Esophagus muscularis mucosa (tissue), 4 donors: Measurements from ENCODE around the gene UCN2. TPM values are rescaled to one million over a fixed set of nuclear protein-coding genes. Genes with fewer than 3 reads are reported as not detected.
"Not testable (repeated sequence)": the region's sequence is repeated elsewhere in the genome, so short reads cannot be mapped to it uniquely, and the experiment has no call there.

Source experiments
- DNase-seq: peaks from one replicate; pipeline ENCODE4 v3.0.0-alpha.2; 2017; ENCODE audit errors: extremely low spot score
- H3K27ac ChIP-seq, 4 donors: fragments of 200-600 bp; sonication (generic); replicated peaks in 1 of 4; 1 replicate in 3 of 4; 2 replicates in 1 of 4; pipeline ENCODE4 v1.5.1; 2016 to 2019; ENCODE audit warnings: mild to moderate bottlenecking in 1 of 4
- H3K27me3 ChIP-seq, 4 donors: fragments of 200-600 bp; sonication (generic); one replicate each; pipeline versions ENCODE4 v1.5.1 to v1.6.0; 2016 to 2019
- H3K36me3 ChIP-seq, 4 donors: fragments of 200-600 bp; sonication (generic); one replicate each; pipeline ENCODE4 v1.5.1; 2016 to 2019
- H3K4me1 ChIP-seq, 4 donors: fragments of 200-600 bp; sonication (generic); one replicate each; pipeline ENCODE4 v1.5.1; 2016 to 2019
- H3K4me3 ChIP-seq, 4 donors: fragments of 200-600 bp; sonication (generic); 1 replicate in 2 of 4; 2 replicates in 2 of 4; pipeline ENCODE4 v1.5.1; 2016 to 2019; ENCODE audit warnings: mild to moderate bottlenecking in 4 of 4, moderate library complexity in 1 of 4
- H3K9me3 ChIP-seq, 4 donors: fragments of 200-600 bp; sonication (generic); 1 replicate in 3 of 4; 2 replicates in 1 of 4; pipeline ENCODE4 v1.5.1; 2016 to 2019
- EP300 ChIP-seq: sonication (generic); formaldehyde crosslinking; IDR thresholded peaks from one replicate; pipeline ENCODE4 v1.6.1; 2017; ENCODE audit warnings: antibody characterized with exemption
- POLR2A ChIP-seq: fragments of 450-650 bp; IDR thresholded peaks from one replicate; pipeline ENCODE4 v1.6.1; 2017; ENCODE audit warnings: antibody characterized with exemption, moderate library complexity, mild to moderate bottlenecking, low read depth
- POLR2AphosphoS5 ChIP-seq, 2 donors: sonication (generic); formaldehyde crosslinking; IDR thresholded peaks; one replicate each; pipeline ENCODE4 v1.6.1; 2017; ENCODE audit warnings: antibody characterized with exemption in 2 of 2
- whole genome bisulfite sequencing: methylation state at CpG from one replicate; pipeline ENCODE4 v1.1.5; 2018; 5-methylcytosine and 5-hydroxymethylcytosine counted together
- intact Hi-C: fragments of 100-400 bp; cut with DNase I; formaldehyde crosslinking; loops from one replicate; pipeline ENCODE4 v1.15.1; 2023
- total RNA-seq, 4 donors: library from RNA; depleted of rRNA; stranded (reverse); fragments of >200 nt; gene quantifications; one replicate each; pipeline versions ENCODE4 v1.1.0 to v1.2.1, GENCODE V29; 2016
- TF ChIP-seq, protein P1 (sequence below), 3 experiments: fragments of 200-600 bp in 2 of 3; fragments of 450-650 bp in 1 of 3; sonication (generic) in 2 of 3; IDR thresholded peaks; one replicate each; pipeline ENCODE4 v1.5.1; 2017 to 2019; ENCODE audit warnings: antibody characterized with exemption in 3 of 3, mild to moderate bottlenecking in 2 of 3, moderate library complexity in 1 of 3

Gene UCN2
- total RNA-seq, 4 donors from 2014 or later, result not detected

DNA sequence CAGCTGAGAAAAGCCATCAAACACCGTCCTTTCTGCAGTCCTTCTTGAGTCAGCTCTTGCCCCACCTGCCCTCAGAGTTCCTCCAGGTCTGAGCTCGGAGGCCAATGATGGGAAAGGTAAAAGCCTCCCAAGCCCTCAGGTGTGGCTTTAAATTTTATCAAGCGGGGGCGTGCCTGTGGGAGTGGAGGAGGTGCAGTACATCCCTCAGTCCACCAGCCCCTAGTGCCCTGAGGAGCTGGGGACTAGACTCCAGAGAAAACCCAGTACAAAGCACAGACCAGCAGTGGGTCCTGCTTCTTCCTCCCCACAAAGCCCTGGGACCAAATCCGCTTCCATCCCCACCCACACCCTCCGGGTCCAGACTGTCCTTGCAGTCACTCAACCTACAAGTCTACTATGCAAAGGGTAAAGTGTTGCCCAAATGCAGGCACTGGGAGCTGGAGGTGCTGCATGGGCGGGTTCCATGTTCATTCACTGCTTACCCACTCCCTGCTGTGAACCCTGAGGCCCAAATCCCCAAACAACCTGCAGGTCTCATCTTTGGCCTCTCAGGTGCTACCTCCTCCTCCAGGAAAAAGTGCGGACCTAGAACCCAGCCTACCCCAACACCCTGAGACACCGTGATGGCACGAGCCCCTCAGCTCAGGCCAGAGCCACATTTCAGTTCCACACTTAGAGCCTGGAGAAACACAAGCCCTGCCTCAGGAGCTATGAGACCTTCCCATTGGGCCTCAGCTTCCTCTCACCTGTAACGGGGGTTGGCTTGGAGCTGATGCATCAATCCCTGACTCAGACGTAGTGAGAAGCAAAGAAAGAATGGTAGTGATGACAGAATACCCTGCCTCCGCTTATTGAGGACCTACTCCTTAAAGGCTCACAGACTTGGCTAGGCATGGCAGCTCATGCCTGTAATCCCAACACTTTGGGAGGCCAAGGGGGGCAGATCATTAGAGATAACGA is 9.4 kb downstream of the UCN2 start:
- no peaks in the 10 kb centered on the region for H3K9me3 ChIP-seq
- no peaks in the 10 kb centered on the region for H3K36me3 ChIP-seq
- WGBS, result 89% methylated on average over 14 of the region's 14 CpGs
- DNase-seq, result no peak
- H3K27ac ChIP-seq, result no peak overlapping the region
- no peaks in the 10 kb centered on the region for H3K27me3 ChIP-seq
- H3K4me1 ChIP-seq, result peaks cover 22 to 33% (median 30%) of the 10 kb centered on the region in 4 donors
- intact Hi-C loops, result no loop called here
- H3K4me3 ChIP-seq, result no peak overlapping the region
- TF ChIP-seq, protein P1, sequence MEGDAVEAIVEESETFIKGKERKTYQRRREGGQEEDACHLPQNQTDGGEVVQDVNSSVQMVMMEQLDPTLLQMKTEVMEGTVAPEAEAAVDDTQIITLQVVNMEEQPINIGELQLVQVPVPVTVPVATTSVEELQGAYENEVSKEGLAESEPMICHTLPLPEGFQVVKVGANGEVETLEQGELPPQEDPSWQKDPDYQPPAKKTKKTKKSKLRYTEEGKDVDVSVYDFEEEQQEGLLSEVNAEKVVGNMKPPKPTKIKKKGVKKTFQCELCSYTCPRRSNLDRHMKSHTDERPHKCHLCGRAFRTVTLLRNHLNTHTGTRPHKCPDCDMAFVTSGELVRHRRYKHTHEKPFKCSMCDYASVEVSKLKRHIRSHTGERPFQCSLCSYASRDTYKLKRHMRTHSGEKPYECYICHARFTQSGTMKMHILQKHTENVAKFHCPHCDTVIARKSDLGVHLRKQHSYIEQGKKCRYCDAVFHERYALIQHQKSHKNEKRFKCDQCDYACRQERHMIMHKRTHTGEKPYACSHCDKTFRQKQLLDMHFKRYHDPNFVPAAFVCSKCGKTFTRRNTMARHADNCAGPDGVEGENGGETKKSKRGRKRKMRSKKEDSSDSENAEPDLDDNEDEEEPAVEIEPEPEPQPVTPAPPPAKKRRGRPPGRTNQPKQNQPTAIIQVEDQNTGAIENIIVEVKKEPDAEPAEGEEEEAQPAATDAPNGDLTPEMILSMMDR (IDR thresholded peaks at IDR 0.05), result no peak
- no peak for TF ChIP-seq POLR2A
- TF ChIP-seq EP300, result no peak
- no peak for TF ChIP-seq POLR2AphosphoS5 (IDR thresholded peaks at IDR 0.05)

DNA sequence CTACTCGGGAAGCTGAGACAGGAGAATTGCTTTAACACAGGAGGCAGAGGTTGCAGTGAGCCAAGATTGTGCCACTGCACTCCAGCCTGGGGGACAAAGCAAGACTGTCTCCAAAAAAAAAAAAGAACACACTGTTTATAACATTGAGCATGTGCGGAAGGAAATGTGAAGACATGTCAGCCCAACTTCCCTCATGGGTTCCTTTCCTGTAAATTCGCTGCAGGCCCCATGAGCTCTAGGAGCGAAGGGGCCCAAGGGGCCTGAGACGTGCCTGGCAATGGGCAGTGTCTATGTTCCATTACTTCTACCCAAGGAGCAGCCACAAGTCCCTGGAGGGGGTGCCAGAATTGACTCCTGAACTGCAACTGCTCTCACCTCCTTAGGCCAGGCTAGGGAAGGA is 10.2 kb downstream of the UCN2 start:
- Histone ChIP-seq H3K9me3 (no peaks in the 10 kb centered on the region), H3K4me3 (no peak overlapping the region), H3K27me3 (no peaks in the 10 kb centered on the region), H3K36me3 (no peaks in the 10 kb centered on the region), H3K27ac (no peak overlapping the region), H3K4me1 (peaks cover 20 to 30% (median 26%) of the 10 kb centered on the region in 4 donors)
- no peak for TF ChIP-seq POLR2AphosphoS5 (IDR thresholded peaks at IDR 0.05)
- TF ChIP-seq, protein P1 (IDR thresholded peaks at IDR 0.05), result no peak
- no peak for TF ChIP-seq POLR2A
- no peak for TF ChIP-seq EP300
- intact Hi-C loops, result no loop called here
- WGBS, result 91% methylated on average over 5 of the region's 5 CpGs
- DNase-seq, result no peak

DNA sequence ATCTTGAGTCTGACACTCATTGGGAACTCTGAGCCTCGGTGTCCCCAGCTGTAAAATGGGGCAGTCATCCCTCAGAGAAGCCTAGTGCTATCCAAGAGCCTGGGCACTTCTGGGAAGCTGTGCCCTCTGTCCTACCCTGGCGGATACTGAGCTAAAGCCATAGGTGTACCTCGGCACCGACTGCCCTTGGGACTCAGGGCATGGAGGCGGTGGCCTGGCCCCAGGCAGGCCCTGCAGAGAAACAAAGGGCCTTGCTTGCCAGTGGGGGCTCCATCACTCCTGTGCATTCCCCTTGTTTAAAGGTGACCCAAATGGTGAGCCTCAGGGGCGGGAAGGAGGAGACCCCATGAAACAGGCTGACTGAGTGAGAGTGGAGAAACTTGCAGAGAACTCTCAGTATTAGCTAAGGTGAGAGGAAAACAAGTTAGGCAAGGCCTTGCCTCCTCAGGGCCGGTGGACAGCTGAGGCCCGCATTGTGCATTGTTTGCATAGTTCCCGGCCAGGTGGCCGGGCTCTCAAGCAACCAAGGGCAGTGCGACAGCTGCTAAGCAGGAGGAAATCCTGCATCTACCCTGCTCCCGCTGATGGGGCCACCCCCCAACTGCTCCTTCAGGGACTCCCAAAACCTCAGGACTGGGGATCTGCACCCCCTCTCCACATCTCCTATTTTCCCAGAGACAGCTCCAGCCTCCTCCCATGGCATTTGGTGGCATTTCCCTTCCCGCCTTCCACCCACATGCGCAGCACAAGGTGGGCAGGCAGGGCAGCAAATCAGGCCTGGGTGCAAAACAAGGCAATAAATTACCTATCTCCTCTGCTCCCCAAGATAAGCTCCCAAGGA is 11.2 kb downstream of the UCN2 start:
- Histone ChIP-seq H3K27ac (no peak overlapping the region), H3K4me1 (peaks cover 9 to 20% (median 16%) of the 10 kb centered on the region in 4 donors), H3K36me3 (peaks cover 0 to 6% (median 0%) of the 10 kb centered on the region in 4 donors), H3K27me3 (no peaks in the 10 kb centered on the region), H3K9me3 (no peaks in the 10 kb centered on the region), H3K4me3 (no peak overlapping the region)
- intact Hi-C loops, result no loop called here
- DNase-seq, result no peak
- 79% methylated on average over 12 of the region's 14 CpGs for WGBS
- TF ChIP-seq, protein P1 (IDR thresholded peaks at IDR 0.05), result no peak
- TF ChIP-seq EP300 (no peak), POLR2A (no peak), POLR2AphosphoS5 (IDR thresholded peaks at IDR 0.05) (no peak)

DNA sequence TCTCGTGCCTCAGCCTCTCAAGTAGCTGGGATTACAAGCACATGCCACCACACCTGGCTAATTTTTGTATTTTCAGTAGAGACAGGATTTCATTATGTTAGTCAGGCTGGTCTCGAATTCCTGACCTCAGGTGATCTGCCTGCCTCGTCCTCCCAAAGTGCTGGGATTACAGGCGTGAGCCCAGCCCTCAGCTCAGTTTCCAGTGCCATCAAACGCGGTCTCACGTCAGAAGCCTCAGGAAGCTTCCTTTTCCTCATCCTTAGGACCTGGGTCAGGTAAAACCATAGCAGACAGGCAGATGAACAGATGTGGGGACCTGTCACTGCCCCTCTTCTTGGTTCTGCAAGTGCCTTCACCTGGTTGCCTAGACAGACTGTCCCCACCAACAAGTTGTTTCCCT is 11.9 kb downstream of the UCN2 start:
- Histone ChIP-seq H3K36me3 (peaks cover 0 to 12% (median 0%) of the 10 kb centered on the region in 4 donors), H3K4me1 (peaks cover 7 to 16% (median 12%) of the 10 kb centered on the region in 4 donors)
- H3K27ac ChIP-seq, DNase-seq, H3K27me3 ChIP-seq, H3K4me3 ChIP-seq, H3K9me3 ChIP-seq: not testable (repeated sequence)
- intact Hi-C loops, result loop anchor here (2.0 kb wide), 1 partner anchor 279 kb away; no protein-coding TSS in a partner anchor
- WGBS, result 93% methylated on average over 6 of the region's 7 CpGs
